NCI-H524 (cell line): Measurements from ENCODE around the gene ZNF366.

ENCODE experiments used
- DNase-seq, 2 experiments: peaks; one replicate each; lab custom pipeline; 2025; lab: John Stamatoyannopoulos, UW

Gene ZNF366

GRCh38 chr5:72489536-72489935 lies 17.7 kb downstream of the ZNF366 start:
- no peak for DNase-seq

- DNase-seq = no peak
Observed at GRCh38 chr5:72488756-72489155, 18.5 kb downstream of the ZNF366 start.

- no peak for DNase-seq
Observed at GRCh38 chr5:72487177-72487576, 20.0 kb downstream of the ZNF366 start.

GRCh38 chr5:72486371-72486770 lies 20.8 kb downstream of the ZNF366 start:
- DNase-seq = no peak

GRCh38 chr5:72485430-72485974 lies 21.7 kb downstream of the ZNF366 start:
- DNase-seq = no peak

- DNase-seq = no peak
Observed at GRCh38 chr5:72482046-72482445, 25.2 kb downstream of the ZNF366 start.

- DNase-seq = no peak
Observed at GRCh38 chr5:72480841-72481240, 26.4 kb downstream of the ZNF366 start.

GRCh38 chr5:72479921-72480320 lies 27.3 kb downstream of the ZNF366 start:
- DNase-seq = no peak

GRCh38 chr5:72478684-72479083 lies 28.5 kb downstream of the ZNF366 start:
- DNase-seq = no peak

- no peak for DNase-seq
Observed at GRCh38 chr5:72478276-72478675, 28.9 kb downstream of the ZNF366 start.

- DNase-seq = no peak
Observed at GRCh38 chr5:72477644-72478043, 29.6 kb downstream of the ZNF366 start.

GRCh38 chr5:72477176-72477575 lies 30.0 kb downstream of the ZNF366 start:
- DNase-seq = no peak

- no peak for DNase-seq
Observed at GRCh38 chr5:72476721-72477120, 30.5 kb downstream of the ZNF366 start.

- no peak for DNase-seq
Observed at GRCh38 chr5:72476275-72476674, 30.9 kb downstream of the ZNF366 start.

GRCh38 chr5:72474516-72474915 lies 32.7 kb downstream of the ZNF366 start:
- DNase-seq = no peak

GRCh38 chr5:72474046-72474500 lies 33.1 kb downstream of the ZNF366 start:
- DNase-seq = no peak

- DNase-seq = no peak
Observed at GRCh38 chr5:72472666-72473422, 34.4 kb downstream of the ZNF366 start.

- DNase-seq = no peak
Observed at GRCh38 chr5:72472031-72472430, 35.2 kb downstream of the ZNF366 start.

GRCh38 chr5:72470826-72471225 lies 36.4 kb downstream of the ZNF366 start:
- no peak for DNase-seq

- no peak for DNase-seq
Observed at GRCh38 chr5:72468606-72469005, 38.6 kb downstream of the ZNF366 start.

GRCh38 chr5:72468024-72468423 lies 39.2 kb downstream of the ZNF366 start:
- no peak for DNase-seq

- DNase-seq = no peak
Observed at GRCh38 chr5:72467461-72467860, 39.7 kb downstream of the ZNF366 start.

GRCh38 chr5:72465601-72466563 lies 41.3 kb downstream of the ZNF366 start:
- no peak for DNase-seq
